ENCODE data around the gene GNB3. TPM values are rescaled to one million over a fixed set of nuclear protein-coding genes. Genes with fewer than 3 reads are reported as not detected.
"Not testable (repeated sequence)": the region's sequence is repeated elsewhere in the genome, so short reads cannot be mapped to it uniquely, and the experiment has no call there.

The GNB3 gene
- total RNA-seq, 1 donor from 2014 or later = 5.6 TPM

GRCh38 chr12:6860116-6860515 is 19.4 kb downstream of the GNB3 start:
- Mint-ChIP-seq H3K4me3 (ENCODE audit: low read depth) (no peak overlapping the region), H3K4me1 (ENCODE audit: low read depth) (no peaks in the 10 kb centered on the region), H3K9me3 (ENCODE audit: low read depth) (no peaks in the 10 kb centered on the region), H3K36me3 (ENCODE audit: insufficient read depth) (peaks cover 46% of the 10 kb centered on the region), H3K27me3 (no peaks in the 10 kb centered on the region), H3K27ac (no peak overlapping the region)
- no peak for TF ChIP-seq CTCF (IDR thresholded peaks at IDR 0.05; ENCODE audit: unreplicated experiment)
- DNase-seq (ENCODE audit: low spot score, unreplicated experiment) = no peak

DNA sequence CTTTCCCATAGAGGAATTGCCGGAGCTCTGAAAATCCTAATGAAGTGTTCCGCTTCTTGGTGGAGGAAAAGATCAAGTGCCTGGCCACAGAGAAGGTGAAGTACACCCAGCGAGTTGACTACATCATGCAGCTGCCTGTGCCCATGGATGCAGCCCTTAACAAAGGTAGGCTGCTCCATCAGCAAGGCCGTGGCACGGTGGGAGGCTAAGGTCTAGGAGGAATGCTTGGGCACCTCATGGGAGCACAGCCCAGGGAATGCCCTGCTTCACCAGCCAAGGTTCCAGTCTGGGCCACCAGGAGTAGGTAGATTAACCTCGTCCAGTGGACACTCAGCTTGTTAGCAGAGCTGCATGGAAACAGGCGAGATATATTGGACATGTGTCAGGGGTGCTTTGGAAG is 20.2 kb downstream of the GNB3 start:
- Mint-ChIP-seq H3K4me3 (ENCODE audit: low read depth) (no peak overlapping the region), H3K27me3 (peaks cover 6% of the 10 kb centered on the region), H3K27ac (peak overlapping the region; percentile 9), H3K4me1 (ENCODE audit: low read depth) (no peaks in the 10 kb centered on the region), H3K36me3 (ENCODE audit: insufficient read depth) (peaks cover 48% of the 10 kb centered on the region), H3K9me3 (ENCODE audit: low read depth) (no peaks in the 10 kb centered on the region)
- no peak for DNase-seq (ENCODE audit: low spot score, unreplicated experiment)
- TF ChIP-seq CTCF (IDR thresholded peaks at IDR 0.05; ENCODE audit: unreplicated experiment) = no peak

DNA sequence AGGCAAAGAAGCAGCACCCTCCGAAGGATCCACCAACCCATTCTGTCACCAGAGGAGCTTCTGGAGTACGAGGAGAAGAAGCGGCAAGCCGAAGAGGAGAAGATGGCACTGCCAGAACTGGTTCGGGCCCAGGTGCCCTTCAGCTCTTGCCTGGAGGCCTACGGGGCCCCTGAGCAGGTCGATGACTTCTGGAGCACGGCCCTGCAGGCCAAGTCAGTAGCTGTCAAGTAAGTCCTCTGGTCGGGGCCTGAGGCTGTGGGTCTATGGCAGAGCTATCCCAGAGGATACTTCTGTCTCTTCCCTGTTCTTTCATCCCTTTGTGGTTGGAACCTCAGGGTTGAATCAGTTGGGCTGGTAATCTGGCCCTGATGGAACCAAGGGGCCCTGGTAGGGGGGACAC is 20.7 kb downstream of the GNB3 start:
- H3K36me3 Mint-ChIP-seq (ENCODE audit: insufficient read depth) = peaks cover 50% of the 10 kb centered on the region
- DNase-seq (ENCODE audit: low spot score, unreplicated experiment) = no peak
- no peak overlapping the region for H3K27ac Mint-ChIP-seq
- H3K27me3 Mint-ChIP-seq = peaks cover 7% of the 10 kb centered on the region
- no peaks in the 10 kb centered on the region for H3K9me3 Mint-ChIP-seq (ENCODE audit: low read depth)
- H3K4me1 Mint-ChIP-seq (ENCODE audit: low read depth) = no peaks in the 10 kb centered on the region
- TF ChIP-seq CTCF (IDR thresholded peaks at IDR 0.05; ENCODE audit: unreplicated experiment) = no peak
- no peak overlapping the region for H3K4me3 Mint-ChIP-seq (ENCODE audit: low read depth)

DNA sequence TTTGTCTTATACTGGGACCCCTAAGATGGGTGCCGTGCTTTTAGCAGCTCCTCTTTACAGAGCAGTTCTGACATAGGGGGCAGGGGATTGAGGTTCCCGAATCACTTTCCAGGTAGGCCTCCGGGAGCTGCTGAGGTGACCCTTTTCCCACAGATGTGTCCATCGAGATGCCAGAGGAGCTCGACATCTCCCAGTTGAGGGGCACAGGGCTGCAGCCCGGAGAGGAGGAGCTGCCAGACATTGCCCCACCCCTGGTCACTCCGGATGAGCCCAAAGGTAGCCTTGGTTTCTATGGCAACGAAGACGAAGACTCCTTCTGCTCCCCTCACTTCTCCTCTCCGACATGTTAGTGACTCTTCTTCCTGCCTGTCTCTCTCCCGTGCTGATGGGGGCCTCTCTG is 22.3 kb downstream of the GNB3 start:
- Mint-ChIP-seq H3K27ac (no peak overlapping the region), H3K9me3 (ENCODE audit: low read depth) (no peaks in the 10 kb centered on the region), H3K4me3 (ENCODE audit: low read depth) (no peak overlapping the region), H3K4me1 (ENCODE audit: low read depth) (peaks cover 2% of the 10 kb centered on the region), H3K36me3 (ENCODE audit: insufficient read depth) (peaks cover 42% of the 10 kb centered on the region), H3K27me3 (peaks cover 10% of the 10 kb centered on the region)
- DNase-seq (ENCODE audit: low spot score, unreplicated experiment) = no peak
- TF ChIP-seq CTCF (IDR thresholded peaks at IDR 0.05; ENCODE audit: unreplicated experiment) = no peak

DNA sequence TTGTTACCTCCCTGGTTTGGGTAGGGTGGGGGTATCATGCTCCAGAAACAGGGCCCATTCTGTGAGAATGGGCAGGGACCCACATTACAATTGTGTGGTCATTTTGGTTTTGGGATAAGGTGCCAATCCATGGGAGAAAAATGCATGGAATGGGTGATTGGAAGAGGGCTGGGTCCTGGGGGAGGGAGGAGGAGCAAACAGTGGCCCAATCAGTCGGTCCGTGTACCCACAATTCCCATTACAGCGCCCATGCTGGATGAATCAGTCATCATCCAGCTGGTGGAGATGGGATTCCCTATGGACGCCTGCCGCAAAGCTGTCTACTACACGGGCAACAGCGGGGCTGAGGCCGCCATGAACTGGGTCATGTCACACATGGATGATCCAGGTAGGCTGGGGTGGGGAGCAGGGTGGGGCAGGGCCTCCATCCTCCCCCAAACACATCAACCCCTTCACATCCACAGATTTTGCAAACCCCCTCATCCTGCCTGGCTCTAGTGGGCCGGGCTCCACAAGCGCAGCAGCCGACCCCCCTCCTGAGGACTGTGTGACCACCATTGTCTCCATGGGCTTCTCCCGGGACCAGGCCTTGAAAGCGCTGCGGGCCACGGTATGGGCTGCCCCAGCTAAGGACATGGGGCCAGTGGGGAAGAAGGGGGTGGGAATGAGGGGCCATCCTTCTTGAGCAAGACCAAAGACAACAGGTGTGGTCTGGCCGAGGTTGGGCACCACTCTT is 23.0 kb downstream of the GNB3 start:
- H3K4me1 Mint-ChIP-seq (ENCODE audit: low read depth) = peaks cover 10% of the 10 kb centered on the region

DNA sequence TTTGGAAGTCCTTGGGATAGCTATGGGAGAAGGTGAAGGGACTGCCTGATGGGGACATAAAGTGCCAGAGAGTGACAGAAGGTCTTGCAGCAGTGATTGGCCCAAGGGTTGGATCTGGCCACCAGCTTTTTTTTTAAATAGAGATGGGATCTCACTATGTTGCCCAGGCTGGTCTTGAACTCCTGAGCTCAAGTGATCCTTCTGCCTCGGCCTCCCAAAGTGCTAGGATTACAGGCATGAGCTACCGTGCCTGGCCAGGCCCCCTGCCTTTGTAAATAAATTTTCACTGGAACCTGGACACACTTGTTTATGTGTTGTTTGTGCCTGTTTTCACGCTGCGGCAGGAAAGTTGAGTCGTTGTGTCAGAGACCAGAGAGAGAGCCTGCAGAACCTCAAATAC is 24.6 kb downstream of the GNB3 start:
- H3K9me3 Mint-ChIP-seq (ENCODE audit: low read depth); DNase-seq (ENCODE audit: low spot score, unreplicated experiment); H3K27ac Mint-ChIP-seq: not testable (repeated sequence)
- peaks cover 18% of the 10 kb centered on the region for H3K4me1 Mint-ChIP-seq (ENCODE audit: low read depth)
- H3K4me3 Mint-ChIP-seq (ENCODE audit: low read depth) = peak overlapping the region; percentile 24
- peaks cover 10% of the 10 kb centered on the region for H3K27me3 Mint-ChIP-seq
- peaks cover 44% of the 10 kb centered on the region for H3K36me3 Mint-ChIP-seq (ENCODE audit: insufficient read depth)

More for the DNA sequence above, 23.0 kb downstream of the GNB3 start:
- no peak overlapping the region for H3K4me3 Mint-ChIP-seq (ENCODE audit: low read depth)
- H3K9me3 Mint-ChIP-seq (ENCODE audit: low read depth) = no peaks in the 10 kb centered on the region
- peaks cover 10% of the 10 kb centered on the region for H3K27me3 Mint-ChIP-seq
- H3K36me3 Mint-ChIP-seq (ENCODE audit: insufficient read depth) = peaks cover 40% of the 10 kb centered on the region
- H3K27ac Mint-ChIP-seq = no peak overlapping the region
- no peak for DNase-seq (ENCODE audit: low spot score, unreplicated experiment)
- no peak for TF ChIP-seq CTCF (IDR thresholded peaks at IDR 0.05; ENCODE audit: unreplicated experiment)
